ENCODE results near the gene GNAS-AS1. TPM values are rescaled to one million over a fixed set of nuclear protein-coding genes. Genes with fewer than 3 reads are reported as not detected.

Gene GNAS-AS1
- total RNA-seq, 1 donor from 2014 or later = 1.2 TPM

DNA sequence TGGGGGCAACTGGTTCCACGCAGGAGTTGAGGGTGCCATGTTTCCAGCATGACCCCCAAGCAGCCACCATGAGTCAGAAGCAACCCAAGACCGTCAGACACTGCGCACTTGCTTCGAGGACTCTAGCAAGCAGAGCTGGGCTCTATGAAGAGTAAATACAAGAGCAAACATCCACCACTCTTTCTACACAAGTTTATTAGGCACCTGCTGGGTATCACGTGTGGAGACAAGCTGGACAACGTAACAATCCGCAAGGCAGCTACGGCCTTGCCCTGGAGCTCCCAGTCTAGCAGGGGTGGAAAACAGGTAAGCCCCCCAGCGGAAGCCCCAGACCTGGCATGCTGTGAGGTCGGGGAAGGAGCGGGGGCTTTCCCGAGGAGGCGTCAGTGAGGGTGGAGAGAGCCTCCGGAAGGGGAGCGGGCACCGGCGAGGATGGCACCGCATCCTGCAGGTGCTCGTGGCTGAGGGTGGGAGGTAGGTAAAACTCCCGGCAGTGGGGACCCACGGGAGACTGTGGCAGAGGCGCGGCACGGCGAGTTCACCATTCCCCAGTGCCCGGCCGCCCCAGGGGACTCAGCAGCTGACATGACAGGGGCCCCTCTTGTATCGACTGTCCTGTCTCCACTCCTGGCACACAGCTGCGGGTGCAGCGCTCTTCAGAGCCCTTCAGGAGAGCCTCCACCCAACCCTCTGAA, 33.6 kb downstream of the GNAS-AS1 start:
- FAIRE-seq (no peak), DNase-seq (ENCODE audit: low spot score in 2 of 2) (no peak)

DNA sequence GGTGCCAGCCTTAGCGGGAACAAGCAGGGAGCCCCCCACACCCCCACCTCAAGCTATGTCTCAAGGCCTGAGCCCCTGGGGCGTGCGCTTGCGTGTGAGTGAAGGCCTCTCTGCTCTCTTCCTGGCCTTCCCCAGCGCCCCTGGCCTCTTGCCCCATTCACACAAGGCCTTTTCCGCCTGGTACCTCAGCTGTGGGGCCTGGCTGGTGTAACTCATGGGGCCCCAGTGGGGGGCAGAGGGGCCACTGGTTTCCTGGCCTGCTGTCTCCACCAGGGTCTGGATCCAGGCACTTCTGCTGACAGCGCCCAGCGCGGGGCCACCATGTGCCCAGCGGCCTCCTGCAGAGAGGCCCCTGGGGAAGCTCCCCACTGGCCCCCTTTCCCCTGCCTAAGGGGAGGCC, 34.7 kb downstream of the GNAS-AS1 start:
- no peak for FAIRE-seq
- DNase-seq (ENCODE audit: low spot score in 2 of 2) = no peak

DNA sequence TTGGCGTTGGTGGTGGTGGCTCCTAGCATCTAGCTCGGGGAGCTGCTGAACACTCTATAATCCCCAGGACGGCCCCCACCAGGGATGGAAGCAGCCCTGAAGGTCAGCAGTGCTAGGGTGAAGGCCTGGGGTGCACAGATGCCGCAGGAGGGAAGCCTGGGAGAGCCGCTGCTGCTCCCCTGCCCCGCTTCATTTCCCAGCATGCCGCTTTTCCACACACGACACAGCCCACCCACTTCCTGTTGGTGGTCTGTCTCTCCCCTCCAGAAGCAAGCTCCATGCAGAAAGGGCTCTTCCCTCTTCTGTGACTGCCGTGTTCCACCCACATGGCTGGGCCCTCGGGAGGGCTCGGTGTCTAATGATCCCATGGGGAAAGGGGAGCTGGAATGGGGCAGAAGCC, 35.3 kb downstream of the GNAS-AS1 start:
- DNase-seq (ENCODE audit: low spot score in 2 of 2) (no peak), FAIRE-seq (no peak)

DNA sequence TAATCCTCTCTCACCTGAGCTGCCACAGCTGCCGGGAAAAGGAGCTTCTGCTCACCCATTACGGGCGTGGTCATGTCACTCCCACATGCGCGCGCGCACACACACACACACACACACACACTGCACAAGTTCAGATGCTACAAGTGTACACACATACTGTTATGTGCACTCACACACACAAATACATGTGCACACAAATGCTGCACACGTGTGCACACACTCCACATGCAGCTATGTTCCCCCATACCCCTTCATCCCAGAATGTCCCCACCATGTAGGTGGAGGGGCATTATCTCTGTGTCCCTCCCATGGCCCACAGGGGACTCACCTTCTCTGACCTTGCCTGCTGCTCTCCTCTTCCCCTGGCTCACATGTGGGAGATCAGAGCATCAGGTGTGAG, 37.3 kb downstream of the GNAS-AS1 start:
- FAIRE-seq (no peak), DNase-seq (ENCODE audit: low spot score in 2 of 2) (no peak)

DNA sequence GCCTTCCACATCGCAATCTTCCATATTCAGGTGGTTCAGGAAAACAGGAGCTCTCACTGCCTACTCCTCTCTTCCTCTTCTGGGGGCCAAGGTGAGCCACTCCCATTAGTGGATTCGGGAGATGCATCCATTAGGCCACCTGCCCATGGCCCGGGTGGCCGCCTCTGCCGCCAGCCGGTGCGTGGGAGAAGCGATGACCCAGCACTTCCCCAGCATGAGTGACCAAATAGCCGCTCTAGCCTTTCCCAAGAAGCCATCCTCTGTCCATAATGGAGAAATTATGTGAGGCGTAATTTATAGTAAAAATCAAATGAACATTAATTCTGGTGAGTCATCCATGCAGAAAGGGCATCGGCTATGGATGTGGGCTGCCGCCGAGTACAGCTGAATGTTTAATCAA, 39.4 kb downstream of the GNAS-AS1 start:
- FAIRE-seq (no peak), DNase-seq (ENCODE audit: low spot score in 2 of 2) (no peak)

DNA sequence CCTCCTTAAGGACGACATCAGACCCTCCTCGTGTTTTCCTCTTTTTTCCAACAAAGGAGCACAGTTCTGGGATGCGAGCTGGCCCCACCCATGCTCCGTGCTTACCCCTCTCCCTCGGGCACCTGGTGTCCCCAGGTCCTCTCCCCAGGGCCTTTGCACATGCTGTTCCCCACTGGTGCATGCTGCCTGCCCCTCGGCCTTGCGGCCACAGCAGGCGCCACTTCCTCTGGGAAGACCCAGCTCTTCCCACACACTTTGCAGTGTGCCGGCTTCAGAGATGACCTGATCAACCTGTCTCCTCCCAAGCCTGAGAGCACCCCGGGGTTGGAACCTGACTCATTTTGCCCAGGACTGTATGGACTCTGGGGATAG, 39.8 kb downstream of the GNAS-AS1 start:
- FAIRE-seq (no peak), DNase-seq (ENCODE audit: low spot score in 2 of 2) (no peak)

DNA sequence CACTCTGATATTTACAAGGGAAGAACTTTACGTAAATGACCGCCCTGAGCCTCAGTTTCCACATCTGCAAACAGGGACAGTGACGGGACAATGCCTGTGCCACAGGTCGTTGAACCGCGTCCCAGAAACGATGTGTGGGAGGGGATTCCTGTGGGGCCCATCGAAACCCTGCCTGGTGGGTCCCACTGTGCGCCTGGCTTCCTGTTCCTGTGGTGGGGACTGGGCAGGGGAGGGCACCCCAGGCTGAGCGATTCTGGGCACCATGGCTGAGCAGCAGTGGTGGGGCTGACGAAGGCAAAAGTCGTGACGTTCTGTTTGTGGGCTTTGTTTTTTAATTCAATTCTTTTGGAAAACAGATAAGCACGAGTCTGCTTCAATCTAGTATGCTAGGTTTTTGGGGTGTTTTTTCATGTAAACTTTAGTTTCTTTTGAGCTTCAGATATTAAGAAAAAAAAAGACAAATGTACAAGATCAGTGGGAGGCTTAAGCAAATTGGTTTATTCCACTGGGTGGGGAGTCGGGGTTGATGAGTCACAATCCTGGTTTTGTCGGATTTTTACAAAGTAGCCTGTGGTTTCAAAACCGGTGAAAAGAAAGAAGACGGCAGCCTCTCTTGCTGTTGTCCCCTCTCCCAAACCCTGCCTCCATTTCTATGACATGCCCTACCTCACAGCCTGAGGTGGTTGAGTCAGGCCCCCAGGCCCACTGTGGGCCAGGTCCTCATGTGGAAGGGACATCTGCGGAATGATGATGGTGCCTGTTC, 40.4 kb downstream of the GNAS-AS1 start:
- FAIRE-seq (no peak), DNase-seq (ENCODE audit: low spot score in 2 of 2) (no peak)

DNA sequence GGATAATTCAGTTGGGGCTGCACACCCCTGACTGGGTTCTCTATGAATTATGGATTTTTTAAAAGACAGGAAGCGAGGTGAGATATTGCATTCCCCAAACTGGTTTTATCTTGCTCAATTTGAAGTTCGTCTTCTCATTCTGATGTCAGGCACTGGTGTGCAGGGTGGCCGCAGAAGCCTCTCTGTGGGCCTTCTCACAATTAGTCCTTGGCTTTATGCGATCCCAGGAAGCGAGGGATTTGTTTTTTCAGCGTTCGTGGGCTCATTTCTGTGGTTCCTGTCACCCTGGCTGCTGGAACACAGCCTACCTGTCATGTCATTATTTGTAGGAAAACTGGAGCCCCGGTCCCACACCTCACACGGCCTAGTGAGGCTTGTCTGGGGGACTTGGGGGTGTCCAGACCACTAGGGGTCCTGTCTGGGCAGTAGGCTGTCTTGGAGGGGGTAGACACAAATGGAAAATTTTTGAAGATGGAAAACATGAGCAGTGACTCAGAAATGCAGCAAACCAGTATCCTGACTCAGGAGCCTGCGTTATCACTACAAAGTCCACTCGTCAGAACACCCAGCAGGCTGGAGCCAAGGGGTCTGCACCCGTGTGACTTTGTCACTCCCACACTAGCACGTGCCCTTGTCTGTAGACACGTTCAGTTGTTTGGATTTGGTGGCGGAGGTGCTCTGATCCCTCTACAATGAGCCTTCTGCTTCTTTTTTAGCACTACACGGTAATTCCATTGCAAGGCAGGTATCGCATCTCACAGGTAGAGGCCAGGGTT, 42.2 kb downstream of the GNAS-AS1 start:
- DNase-seq (ENCODE audit: low spot score in 2 of 2) (no peak), FAIRE-seq (no peak)

DNA sequence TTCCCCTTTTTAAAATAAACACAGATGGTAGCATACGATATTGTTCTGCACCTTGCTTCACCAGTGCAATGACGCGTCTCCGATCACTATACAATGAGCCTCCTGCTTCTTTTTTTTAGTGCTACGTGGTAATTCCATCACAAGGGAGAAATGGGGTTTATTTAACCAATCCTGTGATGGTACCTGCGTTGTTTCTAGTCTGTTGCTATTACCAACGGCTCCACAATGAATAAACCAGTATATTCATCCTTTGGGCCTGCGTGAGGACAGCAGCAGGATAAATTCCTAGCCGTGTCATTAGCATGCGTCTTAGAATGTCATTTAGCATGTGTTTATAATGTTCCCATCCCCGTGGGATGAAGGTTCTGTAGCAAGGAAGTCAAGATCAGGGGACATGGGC, 42.9 kb downstream of the GNAS-AS1 start:
- no peak for FAIRE-seq
- DNase-seq (ENCODE audit: low spot score in 2 of 2) = no peak

DNA sequence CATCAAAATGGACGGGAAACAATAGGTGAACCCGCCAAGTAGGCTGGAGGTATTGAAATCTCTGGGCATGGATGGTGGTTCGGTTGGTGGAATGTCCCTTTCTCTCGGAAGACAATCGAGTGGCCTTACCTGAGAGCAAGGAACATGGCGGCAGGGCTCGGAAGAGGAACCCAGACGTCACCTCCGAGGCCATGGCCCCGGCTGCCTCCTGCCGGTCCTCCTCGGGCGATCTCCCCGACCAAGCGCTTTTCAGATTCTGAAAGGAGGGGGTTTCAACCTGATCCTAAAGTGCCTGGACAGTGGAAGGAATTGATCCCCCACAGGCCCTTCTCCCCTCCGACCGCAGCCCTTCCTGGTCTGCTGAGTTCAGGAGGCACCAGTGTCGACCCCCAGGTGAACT, 47.2 kb downstream of the GNAS-AS1 start:
- no peak for FAIRE-seq
- DNase-seq (ENCODE audit: low spot score in 2 of 2) = no peak

DNA sequence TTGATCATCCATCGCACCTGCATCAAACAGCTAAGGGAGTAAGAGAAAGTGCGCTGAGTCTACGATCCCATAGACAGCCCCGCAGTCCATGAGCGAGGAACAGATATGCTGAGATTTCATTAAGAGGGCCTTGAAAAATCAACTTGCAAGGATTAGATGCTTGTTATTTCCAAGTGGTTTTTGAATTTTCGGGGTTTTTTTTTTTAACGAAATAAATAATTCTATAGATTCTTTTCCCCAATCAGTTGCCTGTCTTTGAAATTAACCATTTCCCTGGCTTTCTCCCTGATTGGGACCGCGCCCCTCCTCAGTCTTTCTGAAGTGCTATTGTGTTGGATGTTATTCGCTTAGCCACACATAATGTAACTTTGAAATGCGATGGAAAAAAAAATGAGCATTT, 48.6 kb downstream of the GNAS-AS1 start:
- no peak for DNase-seq (ENCODE audit: low spot score in 2 of 2)
- no peak for FAIRE-seq

DNA sequence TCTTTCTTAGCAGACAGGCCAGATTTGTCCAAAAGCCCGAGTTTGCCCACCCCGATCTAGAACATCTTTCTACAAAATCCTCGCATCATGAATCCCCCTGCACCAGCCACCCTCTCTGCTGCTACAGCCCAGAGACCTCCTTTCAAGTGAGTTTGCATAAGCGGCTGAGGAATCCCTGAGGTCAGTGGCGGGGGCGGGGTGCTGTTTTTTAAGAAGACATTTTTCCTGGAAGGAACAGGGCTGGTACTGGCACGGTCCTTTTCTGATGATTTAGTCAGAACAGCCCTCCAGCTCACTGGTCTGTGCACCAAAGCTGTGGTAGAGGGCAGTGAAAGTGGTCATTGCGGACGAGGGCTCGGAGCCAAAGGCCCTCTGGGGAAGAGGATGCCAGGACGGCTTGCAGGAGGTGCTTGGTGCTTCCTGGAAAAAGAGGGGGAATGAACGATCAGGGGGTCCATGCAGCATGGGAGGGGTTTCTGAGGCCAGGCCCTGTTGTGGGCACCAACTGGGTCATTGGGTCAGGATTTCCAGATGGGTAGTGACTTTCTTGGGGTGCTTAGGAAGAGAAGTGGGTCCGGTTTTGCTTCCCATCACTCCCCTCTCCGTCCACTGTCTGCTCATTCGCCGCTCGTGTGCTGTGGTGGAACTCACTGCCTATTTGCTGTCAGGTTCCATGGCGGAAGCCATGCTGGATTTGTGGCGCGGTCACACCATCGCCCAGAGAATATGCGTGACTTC, 50.4 kb downstream of the GNAS-AS1 start:
- DNase-seq (ENCODE audit: low spot score in 2 of 2) (no peak), FAIRE-seq (no peak)

DNA sequence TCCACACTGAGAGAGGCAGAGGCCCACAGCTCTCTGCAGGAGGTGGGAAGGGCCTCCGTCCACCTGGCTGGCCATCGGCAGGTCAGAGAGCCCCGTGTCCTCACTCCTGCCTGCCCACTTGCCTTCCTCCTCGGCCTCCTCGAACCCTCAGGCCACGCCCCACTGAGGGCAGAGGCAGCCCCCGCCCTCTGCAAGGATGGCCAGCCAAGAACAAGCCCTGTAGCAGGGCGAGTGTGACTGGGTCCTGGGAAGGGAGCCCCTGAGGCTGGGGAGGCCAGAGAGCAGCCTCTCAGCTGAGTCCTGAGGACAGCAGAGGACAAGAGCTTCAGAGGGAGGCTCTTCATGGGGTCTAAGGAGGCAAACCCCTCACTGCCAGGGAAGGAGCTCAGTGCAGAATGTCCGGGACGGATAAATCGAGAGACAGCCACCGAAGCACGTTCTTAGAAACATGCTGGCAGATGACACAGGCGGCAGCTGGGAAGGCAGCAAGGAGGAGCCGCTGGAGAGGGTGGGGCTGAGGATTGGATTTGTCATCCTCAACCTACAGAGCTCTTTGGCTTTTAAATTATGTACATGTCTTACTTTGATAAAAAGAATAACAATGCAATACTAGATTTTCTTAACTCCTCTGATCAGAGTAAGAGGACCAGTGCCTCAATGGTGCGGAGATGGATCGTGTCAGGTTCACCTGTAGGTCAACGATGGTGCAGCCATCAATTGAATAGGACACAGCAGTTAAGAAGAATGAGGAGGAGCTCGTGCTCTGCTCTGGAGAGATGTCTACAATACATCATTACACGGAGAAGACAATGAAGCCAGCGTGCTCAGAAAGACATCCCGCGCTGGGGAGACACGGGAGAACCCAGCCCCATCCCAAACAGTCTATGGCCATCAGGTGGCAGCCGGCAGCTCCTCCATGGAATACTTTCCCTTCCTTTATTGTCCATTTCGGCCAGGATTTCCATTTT, 53.0 kb downstream of the GNAS-AS1 start:
- no peak for DNase-seq (ENCODE audit: low spot score in 2 of 2)
- no peak for FAIRE-seq

DNA sequence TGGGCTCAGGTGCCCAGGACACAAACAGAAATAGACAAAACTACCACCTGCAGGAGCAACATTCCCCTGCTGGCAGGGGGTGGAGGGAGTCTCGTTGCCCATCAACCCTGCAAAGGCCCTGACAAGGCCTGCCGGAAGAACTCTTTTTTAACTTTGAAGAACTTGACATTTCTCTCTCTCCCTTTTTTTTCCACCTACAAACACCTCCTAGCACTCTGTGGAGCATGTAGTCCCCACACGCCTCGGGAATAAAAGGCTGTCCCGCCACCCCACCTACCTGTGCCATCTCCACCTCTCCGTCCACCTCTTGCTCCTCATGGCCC, 54.8 kb downstream of the GNAS-AS1 start:
- DNase-seq (ENCODE audit: low spot score in 2 of 2) = no peak
- no peak for FAIRE-seq

DNA sequence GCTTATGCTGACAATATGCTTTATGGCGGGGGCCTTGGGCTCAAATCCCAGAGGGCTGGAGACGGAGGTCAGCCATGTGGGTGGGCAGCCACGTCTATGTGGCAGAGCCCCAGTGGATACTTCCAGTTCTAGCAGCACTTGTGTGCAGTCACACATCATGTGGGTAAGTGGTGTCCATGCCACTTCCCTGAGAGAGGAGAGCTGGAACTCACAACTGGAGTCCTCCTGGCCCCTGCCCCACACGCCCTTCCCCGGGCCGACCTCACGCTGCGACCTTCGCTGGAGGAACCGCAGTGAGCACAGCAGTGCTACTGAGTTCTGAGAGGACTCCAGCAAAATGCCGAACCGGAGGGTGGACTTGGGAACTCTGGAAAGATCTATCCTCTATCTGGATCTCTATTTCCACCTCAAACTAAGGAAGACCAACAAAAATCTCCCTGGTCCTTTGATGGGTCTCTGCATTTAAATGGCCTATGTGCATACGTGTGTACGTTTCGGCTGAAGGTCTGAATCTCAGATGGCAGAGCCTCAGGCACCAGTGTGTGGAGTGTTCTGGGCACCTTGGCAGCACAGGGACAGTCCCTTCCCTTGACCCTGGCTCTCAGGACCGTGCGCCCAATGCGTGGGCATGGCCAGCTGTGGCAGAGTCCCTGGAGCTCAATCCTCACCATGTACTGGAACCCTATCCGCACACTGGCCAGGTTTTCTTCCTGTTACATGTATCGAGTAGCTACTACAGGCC, 55.4 kb downstream of the GNAS-AS1 start:
- FAIRE-seq = no peak
- no peak for DNase-seq (ENCODE audit: low spot score in 2 of 2)

DNA sequence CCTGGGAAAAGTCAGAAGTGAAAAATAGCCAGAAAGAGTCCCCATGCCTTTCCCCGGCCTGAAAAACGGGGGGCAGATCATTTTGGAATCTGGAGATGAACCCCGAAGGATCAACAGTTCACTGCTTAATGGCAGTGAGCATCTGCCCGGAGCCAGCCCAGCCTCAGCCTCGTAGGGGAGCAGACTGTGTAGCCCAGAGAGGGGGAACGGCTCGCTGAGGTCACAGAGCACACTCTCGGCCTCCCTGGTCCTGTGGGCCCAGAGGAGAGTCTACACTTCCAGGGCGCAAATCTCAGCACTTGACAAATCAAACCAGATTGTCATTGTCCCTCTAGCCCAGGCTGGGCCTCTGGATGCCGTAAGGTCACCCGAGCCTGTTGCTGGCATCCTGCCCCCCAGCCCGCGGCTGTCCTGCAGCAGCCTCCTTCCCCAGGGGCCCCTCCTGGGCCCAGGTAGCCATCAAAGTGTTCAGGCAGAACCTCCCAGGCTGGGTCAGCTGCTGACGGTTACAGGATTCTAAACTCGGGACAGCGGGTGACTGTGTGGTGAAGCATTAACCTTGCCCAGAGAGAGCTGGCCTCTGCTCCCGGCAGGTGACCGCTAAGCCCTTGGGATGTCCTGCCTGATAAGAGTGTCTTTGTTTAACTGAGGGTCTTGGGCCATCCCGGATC, 56.1 kb downstream of the GNAS-AS1 start:
- FAIRE-seq (no peak), DNase-seq (ENCODE audit: low spot score in 2 of 2) (no peak)

DNA sequence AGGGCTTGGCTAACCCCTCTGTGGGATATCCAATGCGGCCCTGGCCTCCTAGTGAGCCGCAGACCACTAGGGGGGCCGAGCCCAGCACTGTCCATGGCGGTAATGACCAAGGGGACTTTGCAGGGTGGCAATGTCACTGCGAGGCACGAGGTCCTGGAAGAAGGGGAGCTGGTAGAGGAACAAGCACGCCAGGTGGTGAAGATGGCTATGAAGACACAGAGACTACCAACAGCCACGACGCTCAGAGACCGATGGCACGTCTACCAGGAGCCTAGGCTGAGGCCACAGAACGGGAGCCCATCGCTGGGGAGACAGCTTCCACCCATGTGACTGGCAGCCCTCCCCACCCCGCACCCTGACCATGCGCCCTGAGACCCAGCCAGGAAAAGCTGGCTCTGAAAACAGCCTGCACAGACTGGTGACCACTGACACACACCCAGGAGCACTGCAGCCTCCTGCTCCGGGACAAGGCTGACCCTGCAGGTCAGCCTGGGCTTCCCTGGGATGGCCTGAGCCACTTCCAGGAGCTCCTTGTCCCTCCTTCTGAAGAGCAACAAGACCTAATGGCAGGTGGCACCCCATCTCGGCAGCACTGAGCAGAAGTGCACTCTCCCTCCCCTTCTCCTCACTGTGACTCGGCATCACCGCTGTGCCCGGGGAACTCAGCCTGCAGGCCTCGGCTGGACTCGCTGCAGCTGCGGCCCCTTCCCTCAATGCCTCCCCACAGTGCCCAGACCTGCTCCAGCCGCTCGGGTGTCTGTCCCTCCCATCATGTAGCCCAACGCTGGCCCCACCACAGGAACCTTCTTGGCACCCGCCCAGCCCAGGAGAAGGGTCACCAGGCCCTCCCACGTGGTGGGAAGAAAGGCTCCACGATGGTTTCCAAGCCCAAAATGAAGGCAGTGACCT, 56.9 kb downstream of the GNAS-AS1 start:
- DNase-seq (ENCODE audit: low spot score in 2 of 2) (no peak), FAIRE-seq (no peak)

DNA sequence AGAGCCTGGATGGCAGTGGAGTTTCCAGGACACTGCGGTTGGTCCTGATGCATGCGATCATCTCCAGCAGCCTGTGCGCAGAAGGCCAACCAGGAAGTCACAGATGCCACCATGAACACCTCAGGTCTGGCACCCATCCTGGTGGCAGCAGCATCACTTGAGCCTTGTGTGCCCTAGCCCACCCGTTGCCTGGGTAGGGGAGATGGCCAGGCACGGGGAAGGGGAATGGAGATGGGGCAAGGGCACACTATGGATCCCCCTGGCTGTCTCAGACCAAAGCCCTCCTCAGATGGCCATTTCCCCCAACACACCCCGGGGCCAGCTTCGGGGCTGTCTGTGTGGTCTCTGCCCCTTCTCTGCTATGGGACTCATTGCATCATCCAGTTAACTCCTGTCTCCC, 58.3 kb downstream of the GNAS-AS1 start:
- DNase-seq (ENCODE audit: low spot score in 2 of 2) (no peak), FAIRE-seq (no peak)

Data from frontal cortex (tissue), 4 donors.